ENCODE data around the gene EFCAB8. TPM values are rescaled to one million over a fixed set of nuclear protein-coding genes. Genes with fewer than 3 reads are reported as not detected.

Gene EFCAB8
- total RNA-seq, 4 donors from 2014 or later, result 0.13 to 0.78 TPM; not detected in 2

DNA sequence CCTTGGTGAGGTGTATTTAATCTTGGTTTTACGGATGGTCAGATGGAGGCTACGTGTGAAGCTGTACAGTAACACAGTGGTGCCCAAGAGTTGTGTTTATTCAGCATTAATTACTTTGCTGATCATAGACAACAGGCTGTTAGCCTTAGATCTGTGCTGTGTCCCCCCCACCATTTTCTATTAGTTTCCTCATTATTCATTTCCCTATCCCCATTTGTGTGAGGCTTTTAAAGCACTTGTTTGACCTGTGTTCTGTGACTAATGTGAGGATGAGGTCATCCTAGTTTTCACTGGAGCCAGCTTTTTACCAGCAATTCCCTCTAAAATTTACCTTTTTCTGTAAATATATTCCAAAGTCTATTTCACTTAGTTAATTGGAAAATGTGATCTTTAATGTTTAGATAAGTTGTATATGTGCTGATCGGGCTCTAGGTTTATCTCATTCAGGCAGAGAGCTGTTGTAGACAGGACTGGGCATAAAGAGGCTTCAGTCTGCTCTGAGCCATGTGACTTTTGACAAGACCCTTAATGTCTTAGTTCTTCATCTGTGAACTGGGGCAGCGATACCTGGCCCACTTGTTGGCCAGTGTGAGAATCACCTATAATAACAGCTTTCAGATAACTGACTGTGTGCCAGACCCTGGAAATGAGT is 30.6 kb upstream of the EFCAB8 start:
- Histone ChIP-seq H3K4me3 (no peak overlapping the region), H3K4me1 (peaks cover 9 to 69% (median 12%) of the 10 kb centered on the region in 3 donors), H3K9me3 (no peaks in the 10 kb centered on the region), H3K27ac (peak overlapping the region in 3 of 4 donors; percentile 3 to 76 (median 76)), H3K36me3 (peaks cover 0 to 33% of the 10 kb centered on the region in 2 donors), H3K27me3 (no peaks in the 10 kb centered on the region)
- no peak for ATAC-seq
- TF ChIP-seq, protein P1, sequence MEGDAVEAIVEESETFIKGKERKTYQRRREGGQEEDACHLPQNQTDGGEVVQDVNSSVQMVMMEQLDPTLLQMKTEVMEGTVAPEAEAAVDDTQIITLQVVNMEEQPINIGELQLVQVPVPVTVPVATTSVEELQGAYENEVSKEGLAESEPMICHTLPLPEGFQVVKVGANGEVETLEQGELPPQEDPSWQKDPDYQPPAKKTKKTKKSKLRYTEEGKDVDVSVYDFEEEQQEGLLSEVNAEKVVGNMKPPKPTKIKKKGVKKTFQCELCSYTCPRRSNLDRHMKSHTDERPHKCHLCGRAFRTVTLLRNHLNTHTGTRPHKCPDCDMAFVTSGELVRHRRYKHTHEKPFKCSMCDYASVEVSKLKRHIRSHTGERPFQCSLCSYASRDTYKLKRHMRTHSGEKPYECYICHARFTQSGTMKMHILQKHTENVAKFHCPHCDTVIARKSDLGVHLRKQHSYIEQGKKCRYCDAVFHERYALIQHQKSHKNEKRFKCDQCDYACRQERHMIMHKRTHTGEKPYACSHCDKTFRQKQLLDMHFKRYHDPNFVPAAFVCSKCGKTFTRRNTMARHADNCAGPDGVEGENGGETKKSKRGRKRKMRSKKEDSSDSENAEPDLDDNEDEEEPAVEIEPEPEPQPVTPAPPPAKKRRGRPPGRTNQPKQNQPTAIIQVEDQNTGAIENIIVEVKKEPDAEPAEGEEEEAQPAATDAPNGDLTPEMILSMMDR (IDR thresholded peaks at IDR 0.05), result no peak
- TF ChIP-seq EP300 (IDR thresholded peaks at IDR 0.05) (no peak), POLR2AphosphoS5 (IDR thresholded peaks at IDR 0.05) (no peak), POLR2A (IDR thresholded peaks at IDR 0.05) (no peak)
- 58 to 69% methylated on average over 3 to 4 of the region's 4 CpGs for whole genome bisulfite sequencing, 2 donors (ENCODE audit: low coverage in 1 of 2)

DNA sequence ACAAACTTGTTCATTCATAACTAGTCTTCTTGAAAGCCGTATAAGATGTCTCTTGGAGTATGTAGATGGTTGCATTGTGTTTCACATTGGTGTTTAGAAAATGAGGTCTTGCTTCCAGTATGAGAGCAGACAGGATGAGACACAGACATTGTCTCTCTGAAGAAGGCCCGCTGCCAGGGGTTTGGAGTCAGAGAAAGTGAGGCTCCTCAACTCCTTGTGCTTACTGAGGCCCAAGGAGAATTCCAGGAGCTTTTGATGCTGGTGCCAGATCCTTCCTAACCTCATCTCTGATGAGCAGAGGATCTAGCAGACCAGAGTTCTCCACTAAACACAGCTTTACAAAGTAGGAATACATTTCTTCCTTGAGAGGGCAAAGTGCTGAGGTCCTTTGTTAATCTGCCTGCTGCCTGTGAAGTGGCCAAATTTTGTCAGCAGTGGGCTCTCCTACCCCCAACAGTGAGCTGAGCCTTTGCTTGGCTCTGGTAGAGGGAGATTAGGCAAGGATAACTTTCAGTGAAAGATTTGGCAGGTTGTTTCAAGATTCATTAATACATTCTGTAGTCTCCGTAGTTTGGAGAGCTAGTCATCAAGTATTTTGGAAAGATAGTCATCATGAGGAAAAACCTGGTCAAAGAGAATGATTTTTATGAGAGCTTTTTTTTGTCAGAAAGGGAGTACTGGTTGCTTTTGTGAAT is 29.3 kb upstream of the EFCAB8 start:
- peak; percentile 62 for ATAC-seq
- 56 to 71% methylated on average over 1 to 3 of the region's 3 CpGs for WGBS, 2 donors (ENCODE audit: low coverage in 1 of 2)
- Histone ChIP-seq H3K9me3 (no peaks in the 10 kb centered on the region), H3K4me1 (peaks cover 7 to 58% (median 9%) of the 10 kb centered on the region in 3 donors), H3K36me3 (peaks cover 0 to 42% of the 10 kb centered on the region in 2 donors), H3K27ac (peak overlapping the region; percentile 52 to 76 (median 73)), H3K27me3 (no peaks in the 10 kb centered on the region), H3K4me3 (no peak overlapping the region)
- TF ChIP-seq, protein P1 (IDR thresholded peaks at IDR 0.05), result no peak
- TF ChIP-seq EP300 (IDR thresholded peaks at IDR 0.05) (no peak), POLR2AphosphoS5 (IDR thresholded peaks at IDR 0.05) (peak; percentile 21)

DNA sequence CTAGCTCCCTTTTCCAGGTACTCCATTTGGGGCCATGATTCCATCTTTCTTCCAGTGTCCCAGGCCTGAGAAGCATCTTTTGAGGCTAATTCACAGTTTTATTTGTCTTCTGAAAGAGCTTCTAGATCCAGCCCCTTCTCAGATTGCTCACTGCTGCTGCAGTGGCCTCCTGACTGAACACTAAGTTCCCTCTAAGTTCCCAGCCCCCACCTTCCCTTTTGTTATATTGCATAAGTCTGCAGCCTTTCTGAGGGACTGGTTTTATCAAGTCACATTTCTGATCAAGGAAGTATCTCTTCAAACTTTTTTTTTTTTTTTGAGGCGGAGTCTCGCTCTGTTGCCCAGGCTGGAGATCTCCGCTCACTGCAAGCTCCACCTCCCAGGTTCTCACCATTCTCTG is 28.3 kb upstream of the EFCAB8 start:
- peaks cover 0 to 50% of the 10 kb centered on the region in 2 donors for H3K36me3 ChIP-seq
- no peak overlapping the region for H3K4me3 ChIP-seq
- no peaks in the 10 kb centered on the region for H3K27me3 ChIP-seq
- H3K27ac ChIP-seq, result peak overlapping the region; percentile 52 to 76 (median 73)
- peak; percentile 65 for ATAC-seq
- H3K9me3 ChIP-seq, result no peaks in the 10 kb centered on the region
- H3K4me1 ChIP-seq, result peaks cover 7 to 49% (median 9%) of the 10 kb centered on the region in 3 donors
- TF ChIP-seq EP300 (IDR thresholded peaks at IDR 0.05) (no peak), POLR2AphosphoS5 (IDR thresholded peaks at IDR 0.05) (peak; percentile 24)
- TF ChIP-seq, protein P1 (IDR thresholded peaks at IDR 0.05), result no peak
- 100% methylated on average over 3 of the region's 3 CpGs; no CpG with 5 or more reads in 1 of the 2 donors for WGBS, 2 donors (ENCODE audit: low coverage in 1 of 2)

DNA sequence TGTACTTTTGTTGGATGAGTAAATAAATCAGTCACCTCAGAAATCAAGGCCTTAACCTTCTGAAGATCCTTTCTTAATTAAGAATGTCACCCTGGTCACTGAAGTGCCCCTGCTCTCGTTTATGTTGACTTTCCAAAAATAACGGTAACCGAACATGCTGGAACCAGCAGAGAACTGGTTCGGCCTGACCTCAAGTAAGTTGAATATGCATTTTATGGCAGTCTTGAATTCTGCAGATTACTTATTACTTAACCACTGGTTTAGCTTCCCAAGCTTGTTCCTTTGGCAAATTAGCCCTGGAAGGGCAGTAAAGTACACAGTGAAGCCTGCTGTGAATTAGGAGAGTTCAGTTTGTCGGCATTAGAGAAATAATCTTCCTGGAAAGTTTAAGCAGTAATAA is 26.7 kb upstream of the EFCAB8 start:
- Histone ChIP-seq H3K27me3 (no peaks in the 10 kb centered on the region), H3K9me3 (no peaks in the 10 kb centered on the region), H3K4me3 (no peak overlapping the region), H3K27ac (no peak overlapping the region), H3K4me1 (peaks cover 7 to 48% (median 9%) of the 10 kb centered on the region in 3 donors), H3K36me3 (peaks cover under 1 to 51% of the 10 kb centered on the region in 2 donors)
- no peak for TF ChIP-seq EP300 (IDR thresholded peaks at IDR 0.05)
- no peak for TF ChIP-seq POLR2AphosphoS5 (IDR thresholded peaks at IDR 0.05)
- TF ChIP-seq POLR2A (IDR thresholded peaks at IDR 0.05), result no peak
- TF ChIP-seq, protein P1 (IDR thresholded peaks at IDR 0.05), result no peak
- ATAC-seq, result no peak
- 80 to 85% methylated on average over 5 of the region's 5 CpGs for WGBS, 2 donors (ENCODE audit: low coverage in 1 of 2)
